ENCODE results near the gene OXCT2. TPM values are rescaled to one million over a fixed set of nuclear protein-coding genes. Genes with fewer than 3 reads are reported as not detected.
"Not testable (repeated sequence)": the region's sequence is repeated elsewhere in the genome, so short reads cannot be mapped to it uniquely, and the experiment has no call there.

The OXCT2 gene
- total RNA-seq, 1 donor from 2014 or later, result 0.66 TPM

- intact Hi-C loops (cut with micrococcal nuclease), result not testable (repeated sequence)
Measured at GRCh38 chr1:39763619-39764374, 7.4 kb downstream of the OXCT2 start.

DNA sequence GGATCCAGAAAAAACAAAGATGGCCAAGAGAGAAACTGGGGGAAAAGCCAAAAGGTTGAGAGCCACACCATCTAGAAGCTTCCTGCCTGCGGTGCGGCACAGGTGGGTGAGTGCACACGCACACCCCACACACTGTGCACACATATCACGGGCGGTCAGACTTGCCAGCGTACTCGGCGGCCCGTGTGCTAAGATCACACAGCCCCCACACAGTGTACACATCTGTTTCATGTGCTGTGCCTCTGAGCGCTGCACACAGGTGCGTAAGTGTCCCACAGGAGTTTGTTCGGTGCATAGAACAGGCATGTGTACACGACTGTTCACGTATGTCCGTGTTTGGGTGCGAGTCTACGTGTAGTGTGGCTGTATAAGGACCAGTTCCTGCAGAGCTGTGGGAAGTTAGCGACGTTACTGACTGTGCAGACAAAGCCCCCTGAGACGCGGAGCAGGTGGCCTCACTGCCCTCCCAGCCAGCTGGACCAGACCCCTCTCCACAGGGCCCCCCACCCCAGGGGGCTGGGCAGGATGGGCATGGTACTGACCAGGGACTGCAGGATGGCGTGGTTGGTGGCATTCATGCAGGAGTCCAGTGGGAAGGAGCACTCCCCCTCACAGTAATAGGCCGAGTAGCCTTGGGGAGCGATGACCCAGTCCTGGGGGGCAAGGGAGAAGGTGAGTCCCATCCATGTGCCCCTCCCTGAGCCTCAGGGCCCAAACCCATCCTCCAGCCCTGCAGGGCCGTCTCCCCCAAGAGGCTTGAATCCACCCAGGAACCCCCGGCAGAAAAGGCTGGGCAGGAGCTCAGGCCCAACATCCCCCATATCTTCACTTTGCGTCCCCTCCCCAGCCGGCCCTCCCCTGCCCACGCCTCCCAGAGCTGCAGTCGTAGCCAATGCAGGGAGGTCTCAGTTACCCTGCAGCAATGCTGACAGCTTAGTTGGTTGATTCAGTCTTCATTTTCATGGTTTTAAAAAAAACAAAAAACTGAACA, 8.3 kb downstream of the OXCT2 start:
- intact Hi-C loops (cut with micrococcal nuclease), result no loop called here

GRCh38 chr1:39761557-39762260, 9.4 kb downstream of the OXCT2 start:
- intact Hi-C loops (cut with micrococcal nuclease), result no loop called here

DNA sequence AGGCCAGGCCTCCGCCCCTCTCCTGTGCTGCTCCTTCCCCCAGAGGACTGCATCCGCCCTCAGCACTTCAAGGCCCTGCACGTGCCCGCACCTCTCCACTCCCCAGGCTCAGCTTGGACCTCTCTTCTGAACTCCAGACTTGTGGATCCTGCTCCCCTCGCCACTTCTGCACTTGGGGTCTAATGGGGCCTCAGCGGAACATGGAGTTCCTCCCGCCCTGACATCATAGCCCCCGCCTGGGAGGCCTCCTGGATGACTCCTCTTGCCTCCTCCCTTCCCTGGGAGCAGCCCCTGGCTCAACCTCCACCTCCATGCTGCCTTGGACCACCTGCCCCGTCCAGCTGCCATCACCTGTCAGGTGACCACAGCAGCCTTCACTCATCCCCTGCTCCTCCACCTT, 10.1 kb downstream of the OXCT2 start:
- intact Hi-C loops (cut with micrococcal nuclease), result no loop called here

DNA sequence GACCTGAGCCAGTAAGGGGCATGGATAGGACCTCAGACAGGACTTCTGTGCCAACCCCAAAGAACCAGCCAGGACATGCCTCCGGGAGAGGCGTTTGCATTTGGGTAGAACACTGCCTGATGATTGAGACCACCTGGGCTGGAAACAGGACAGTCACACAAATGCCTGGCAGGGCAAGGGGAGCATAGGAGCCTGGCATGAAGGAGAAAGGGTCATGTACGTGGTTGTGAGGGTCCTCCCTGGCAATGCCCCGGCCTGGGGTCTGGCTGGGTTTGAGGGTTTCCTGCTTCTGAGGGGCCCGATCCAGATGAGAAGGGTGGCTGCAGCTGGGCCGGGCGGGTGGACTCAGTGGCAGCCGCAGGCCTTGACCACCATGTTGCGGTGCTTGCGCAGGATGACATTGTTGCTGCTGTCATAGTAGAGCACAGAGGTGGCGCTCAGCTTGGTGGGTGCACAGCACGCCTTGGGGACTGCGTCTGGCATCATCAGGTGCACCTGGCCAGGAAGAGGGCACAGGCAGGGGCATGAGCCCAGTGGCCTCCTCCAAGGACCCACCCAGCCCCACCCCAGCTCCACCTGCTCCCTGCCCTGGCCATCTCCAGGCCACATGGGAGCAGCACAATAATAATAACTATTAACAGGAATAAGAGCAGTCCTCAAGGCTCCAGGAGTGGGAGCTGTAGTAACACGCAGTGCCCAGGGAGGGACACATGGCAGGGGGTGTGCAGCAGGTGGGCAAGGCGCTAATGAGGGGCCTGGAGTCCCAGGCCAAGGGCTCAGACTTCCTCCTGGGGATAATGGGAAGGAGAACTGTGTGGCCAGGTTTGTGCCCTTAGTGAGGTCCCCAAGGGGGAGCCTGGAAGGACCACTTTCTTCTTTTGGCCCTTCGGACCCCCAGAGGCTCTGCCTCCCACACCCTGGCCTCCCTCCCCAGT, 10.8 kb downstream of the OXCT2 start:
- intact Hi-C loops (cut with micrococcal nuclease), result no loop called here

GRCh38 chr1:39759436-39759726, 11.8 kb downstream of the OXCT2 start:
- intact Hi-C loops (cut with micrococcal nuclease), result no loop called here

- intact Hi-C loops (cut with micrococcal nuclease), result no loop called here
Measured at GRCh38 chr1:39758556-39759435, 12.4 kb downstream of the OXCT2 start.

- intact Hi-C loops (cut with micrococcal nuclease), result no loop called here
Measured at GRCh38 chr1:39757501-39757900, 13.6 kb downstream of the OXCT2 start.

DNA sequence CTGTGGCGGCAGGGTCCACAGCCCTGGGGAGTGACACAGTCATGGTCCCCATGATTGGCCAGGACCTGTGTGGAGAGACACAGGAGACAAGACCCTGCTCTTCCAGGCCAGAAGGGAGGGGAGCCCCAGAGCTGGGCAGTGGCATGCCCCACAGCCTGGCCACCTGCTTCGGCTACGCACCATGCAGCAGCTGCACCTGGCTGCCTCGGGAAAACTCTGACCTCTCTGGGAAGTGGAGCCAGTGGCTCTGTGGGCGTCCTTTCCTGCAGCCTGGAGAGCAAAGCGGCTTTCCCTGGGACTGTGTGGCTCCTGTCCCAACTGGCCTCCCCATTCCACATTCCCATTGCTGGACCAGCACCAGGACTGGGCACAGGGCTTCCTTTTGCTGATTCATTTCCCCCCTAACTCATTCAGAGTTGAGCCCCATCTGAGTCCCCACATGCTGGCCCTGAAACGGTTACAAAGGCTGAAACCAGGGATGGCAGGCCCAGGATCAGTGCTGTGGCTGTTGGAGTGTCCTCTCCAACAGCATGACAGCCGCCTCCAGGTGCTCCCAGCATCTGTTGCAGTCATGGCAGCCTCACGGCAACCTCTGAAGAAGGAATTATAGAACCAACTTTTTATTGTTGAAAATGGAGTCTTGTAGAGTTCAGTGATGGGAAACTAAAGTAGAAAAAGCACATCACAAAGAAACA, 15.0 kb downstream of the OXCT2 start:
- intact Hi-C loops (cut with micrococcal nuclease), result no loop called here

GRCh38 chr1:39754906-39755504, 16.1 kb downstream of the OXCT2 start:
- intact Hi-C loops (cut with micrococcal nuclease), result no loop called here

GRCh38 chr1:39754026-39754570, 17.1 kb downstream of the OXCT2 start:
- intact Hi-C loops (cut with micrococcal nuclease), result no loop called here

DNA sequence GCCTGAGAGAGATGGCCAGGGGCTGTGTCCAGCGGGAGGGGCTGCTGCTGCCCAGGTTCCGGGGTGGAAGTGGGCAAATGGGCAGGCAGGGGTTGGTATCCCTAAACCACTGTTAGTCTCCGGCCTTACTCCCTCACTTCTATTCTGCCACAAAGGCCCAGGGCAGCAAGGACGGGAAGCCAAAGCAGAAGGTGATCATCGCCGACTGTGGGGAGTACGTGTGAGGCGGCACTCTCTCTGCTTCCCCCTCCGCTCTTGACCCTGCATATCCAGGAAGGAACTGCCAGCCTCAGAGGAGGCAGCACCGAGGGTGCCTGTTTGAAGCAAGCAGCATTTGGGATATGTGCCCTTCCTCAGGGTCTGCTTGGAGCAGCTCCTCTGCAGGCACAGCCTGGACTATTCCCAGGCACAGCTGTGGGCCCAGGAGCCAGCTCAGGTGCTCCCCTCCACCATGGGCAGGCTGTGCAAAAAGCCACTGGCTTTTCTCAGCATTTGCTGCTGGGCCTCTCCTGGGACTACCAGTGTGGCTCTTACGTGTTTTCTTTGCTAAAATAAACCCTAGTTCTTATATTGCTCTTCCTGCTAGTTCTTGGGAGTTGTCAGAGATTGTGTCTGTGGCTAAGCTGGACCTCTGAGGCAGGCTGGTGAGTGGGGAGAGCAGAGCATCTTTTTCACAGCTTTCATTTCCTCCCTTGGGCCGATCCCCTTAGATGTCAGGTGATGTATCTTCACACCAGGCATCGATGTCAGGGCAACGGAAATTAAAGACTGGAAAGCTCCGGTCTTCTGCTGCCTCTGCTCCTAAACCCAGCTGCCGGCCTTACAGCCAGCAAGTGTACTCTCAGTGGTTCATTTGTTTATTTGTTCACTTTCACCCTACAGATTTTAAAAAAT, 17.8 kb downstream of the OXCT2 start:
- intact Hi-C loops (cut with micrococcal nuclease), result no loop called here

- intact Hi-C loops (cut with micrococcal nuclease), result no loop called here
Measured at GRCh38 chr1:39752703-39753102, 18.4 kb downstream of the OXCT2 start.

DNA sequence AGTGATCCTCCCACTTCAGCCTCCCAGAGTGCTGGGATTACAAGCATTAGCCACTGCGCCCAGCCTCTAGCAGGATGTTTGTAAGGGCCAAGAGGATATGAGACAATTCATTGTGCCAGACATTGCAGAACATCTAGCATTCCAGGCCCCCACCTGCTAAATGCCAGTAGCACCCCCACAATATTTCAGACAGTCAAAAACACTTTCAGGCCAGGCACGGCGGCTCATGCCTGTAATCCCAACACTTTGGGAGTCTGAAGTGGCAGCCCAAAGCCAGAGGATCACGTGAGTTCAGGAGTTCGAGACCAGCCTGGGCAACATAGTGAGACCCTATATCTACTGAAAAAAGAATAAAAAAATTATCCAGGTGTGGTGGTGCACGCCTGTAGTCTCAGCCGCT, 19.6 kb downstream of the OXCT2 start:
- intact Hi-C loops (cut with micrococcal nuclease), result no loop called here

DNA sequence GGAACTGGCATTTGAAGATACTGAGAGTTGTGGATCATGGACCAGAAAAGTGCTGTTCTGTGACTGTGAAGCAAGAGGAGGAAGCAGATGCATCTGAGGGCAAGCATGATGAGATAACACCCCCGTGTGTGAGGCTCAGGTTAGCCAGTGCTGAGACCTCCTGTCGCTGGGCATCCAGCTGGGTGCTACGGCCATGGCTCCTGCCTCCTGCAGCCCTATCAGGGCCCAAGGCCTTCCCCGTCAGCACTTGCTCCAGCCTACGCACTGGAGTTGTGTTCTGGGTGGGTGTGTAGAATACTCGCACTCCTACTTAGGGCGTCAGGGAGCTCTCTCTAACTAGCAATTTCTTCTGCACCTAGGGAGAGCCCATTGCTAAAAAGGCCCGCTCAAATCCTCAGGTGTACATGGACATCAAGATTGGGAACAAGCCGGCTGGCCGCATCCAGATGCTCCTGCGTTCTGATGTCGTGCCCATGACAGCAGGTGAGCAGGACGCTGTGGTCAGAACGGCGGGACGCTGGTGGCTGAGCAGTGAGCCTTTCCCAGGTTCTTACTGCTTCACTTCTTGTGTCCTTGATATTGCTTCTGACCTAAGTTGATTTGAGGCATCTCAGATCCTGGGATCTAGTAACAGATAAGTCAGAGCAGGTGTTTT, 26.0 kb downstream of the OXCT2 start:
- intact Hi-C loops (cut with micrococcal nuclease), result no loop called here

DNA sequence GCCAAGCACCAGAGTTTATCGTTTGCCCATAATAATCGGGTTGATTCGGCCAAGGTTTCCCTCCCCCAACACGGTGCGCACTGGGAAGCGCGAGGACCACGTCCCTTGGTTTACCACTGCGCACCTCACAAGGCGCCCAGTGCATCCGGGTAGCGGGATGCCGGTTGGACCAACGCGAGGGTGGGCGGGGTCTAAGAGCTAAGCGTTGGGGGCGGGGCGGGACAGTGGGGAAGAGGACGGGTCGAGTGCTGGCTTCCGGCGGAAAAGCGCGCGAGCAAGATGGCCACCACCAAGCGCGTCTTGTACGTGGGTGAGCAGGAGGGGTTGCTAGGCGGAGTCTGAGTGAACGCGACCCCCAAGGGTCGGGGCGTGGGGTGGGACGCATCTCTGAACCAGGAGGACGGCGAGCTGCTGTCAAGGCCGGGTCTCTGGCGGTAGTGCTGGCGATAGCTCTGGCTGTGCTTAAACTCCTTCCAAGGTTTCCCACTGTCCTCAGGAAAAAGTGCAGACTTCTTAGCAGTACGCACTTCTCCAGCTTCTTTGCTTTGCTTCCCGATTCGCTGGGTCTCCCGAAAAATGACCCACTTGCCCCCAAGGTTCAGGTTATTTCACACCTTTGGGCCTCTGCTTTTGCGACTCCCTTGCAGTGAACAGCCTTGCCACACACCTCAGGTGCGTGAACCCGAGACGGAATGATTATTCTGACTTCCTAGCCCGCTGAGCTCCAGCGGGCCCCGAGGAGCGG, 32.4 kb downstream of the OXCT2 start, which contains the start of gene PPIE:
Gene PPIE, plus strand, starts transcription at position 261 of the 745 bp plus-strand sequence. Its CDS starts 19 bp downstream, at position 280.
- intact Hi-C loops (cut with micrococcal nuclease), result loop anchor here (1.0 to 10.0 kb wide), 3 partner anchors 47 to 634 kb away; partner anchors contain the start of genes BMP8B and HPCAL4

All from T-helper 2 cell treated with Interferon-gamma antibody and Interleukin-4, amounts not matched to agents 100 ng/mL and 5 ng/mL, for 36 hours (primary cell).